Gastrocnemius medialis (tissue), 4 donors: ENCODE measurements around the gene ATP13A1. TPM values are rescaled to one million over a fixed set of nuclear protein-coding genes. Genes with fewer than 3 reads are reported as not detected.
A peak's percentile ranks its signal among the peaks of the same experiment; 100 is the strongest.

Experiments used
- ATAC-seq, 2 donors: fragments of 150-250 bp; one replicate each; pipeline ENCODE4 v1.9.1; 2016
- DNase-seq, 2 donors: peaks; one replicate each; pipeline ENCODE4 v3.0.0-alpha.2; 2019
- H3K27ac ChIP-seq, 4 donors: fragments of 200-600 bp; sonication (generic); 1 replicate in 1 of 4; 2 replicates in 3 of 4; pipeline ENCODE4 v1.5.1; 2016 to 2018; ENCODE audit warnings: mild to moderate bottlenecking in 2 of 4, moderate library complexity in 1 of 4
- H3K27me3 ChIP-seq, 3 donors: fragments of 200-600 bp; sonication (generic) in 2 of 3; 1 replicate in 1 of 3; 2 replicates in 2 of 3; pipeline versions ENCODE4 v1.5.1 to v1.6.0; 2016 to 2019; ENCODE audit warnings: mild to moderate bottlenecking in 1 of 3, moderate library complexity in 1 of 3
- H3K36me3 ChIP-seq, 2 donors: fragments of 200-600 bp; sonication (generic) in 1 of 2; one replicate each; pipeline ENCODE4 v1.5.1; 2017 to 2018
- H3K4me1 ChIP-seq, 2 donors: fragments of 200-600 bp; sonication (generic) in 1 of 2; one replicate each; pipeline ENCODE4 v1.5.1; 2016 to 2017; ENCODE audit warnings: mild to moderate bottlenecking in 2 of 2
- H3K4me3 ChIP-seq, 4 donors: fragments of 200-600 bp; sonication (generic) in 3 of 4; 1 replicate in 1 of 4; 2 replicates in 3 of 4; pipeline ENCODE4 v1.5.1; 2016 to 2019; ENCODE audit warnings: mild to moderate bottlenecking in 2 of 4
- H3K9me3 ChIP-seq, 3 donors: fragments of 200-600 bp; sonication (generic) in 2 of 3; 1 replicate in 1 of 3; 2 replicates in 2 of 3; pipeline ENCODE4 v1.5.1; 2016 to 2019
- CTCF ChIP-seq, 5 experiments: fragments of 450-650 bp in 3 of 5; fragments of 200-600 bp in 2 of 5; sonication (generic) in 2 of 5; IDR thresholded peaks in 4 of 5; conservative IDR thresholded peaks in 1 of 5; 1 replicate in 4 of 5; 2 replicates in 1 of 5; pipeline ENCODE4 v1.5.1; 2016 to 2019; ENCODE audit warnings: antibody characterized with exemption in 5 of 5, mild to moderate bottlenecking in 3 of 5, moderate library complexity in 3 of 5
- POLR2A ChIP-seq, 2 donors: fragments of 450-650 bp; IDR thresholded peaks; one replicate each; pipeline ENCODE4 v1.6.1; 2017; ENCODE audit warnings: antibody characterized with exemption in 2 of 2, mild to moderate bottlenecking in 2 of 2, moderate library complexity in 2 of 2
- in situ Hi-C, 4 donors: fragments of 200-750 bp; cut with MboI; loops; one replicate each; pipeline versions ENCODE4 v1.15.0 to v1.8.0; 2017; ENCODE audit warnings: low sequenced_read_pairs in 4 of 4
- intact Hi-C: fragments of 100-400 bp; cut with DNase I; formaldehyde crosslinking; loops from one replicate; pipeline ENCODE4 v1.15.1; 2023; ENCODE audit warnings: low total_unique reads
- total RNA-seq, 4 donors: library from RNA; depleted of rRNA; stranded (reverse); fragments of >200 nt; gene quantifications; one replicate each; pipeline versions ENCODE4 v1.1.0 to v1.2.3, GENCODE V29; 2016

Gene ATP13A1
- total RNA-seq, 4 donors from 2014 or later, result 51.8 to 111 (median 82.8) TPM

GRCh38 chr19:19645233-19645870, 18.1 kb downstream of the ATP13A1 start:
- H3K4me3 ChIP-seq, result no peak overlapping the region
- H3K9me3 ChIP-seq, result no peaks in the 10 kb centered on the region
- ATAC-seq (no peak), DNase-seq (no peak)
- H3K27me3 ChIP-seq, result peaks cover 0 to 4% (median 3%) of the 10 kb centered on the region in 3 donors
- H3K27ac ChIP-seq, result no peak overlapping the region
- no peak for TF ChIP-seq CTCF (IDR thresholded peaks at IDR 0.05 in 4 of 5, conservative IDR thresholded peaks at IDR 0.05 in 1 of 5)
- TF ChIP-seq POLR2A (IDR thresholded peaks at IDR 0.05), result no peak
- intact Hi-C loops, result no loop called here
- in situ Hi-C loops, result loop anchor here in 2 of 4 donors (10.0 kb wide), 2 partner anchors 111 to 121 kb away; partner anchors contain the start of genes CILP2 (in 1 of the 2) and YJEFN3 (in 1 of the 2)
- peaks cover 0 to 49% of the 10 kb centered on the region in 2 donors for H3K36me3 ChIP-seq
- H3K4me1 ChIP-seq, result peaks cover 3 to 10% of the 10 kb centered on the region in 2 donors

DNA sequence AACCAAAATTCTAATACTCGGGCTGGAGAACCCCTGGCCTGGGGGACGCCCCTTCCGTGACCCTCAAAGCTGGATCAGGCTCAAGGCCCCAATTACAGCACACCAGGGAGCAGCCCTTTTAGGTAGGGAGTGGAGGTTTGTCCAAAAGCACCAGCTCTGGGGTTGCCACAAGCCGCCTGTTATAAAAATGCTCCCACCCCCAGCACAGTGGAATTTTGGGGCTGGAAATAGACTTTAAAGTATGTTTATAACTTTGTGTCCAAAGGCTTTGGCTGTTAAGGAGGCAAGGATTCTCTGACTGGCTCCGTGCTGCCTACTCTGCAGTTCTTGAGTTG, 19.5 kb downstream of the ATP13A1 start:
- H3K9me3 ChIP-seq, result no peaks in the 10 kb centered on the region
- DNase-seq (no peak), ATAC-seq (no peak)
- H3K4me3 ChIP-seq, result peak overlapping the region in 3 of 4 donors; percentile 64 to 78 (median 73)
- peaks cover 0 to 4% (median 3%) of the 10 kb centered on the region in 3 donors for H3K27me3 ChIP-seq
- peaks cover 0 to 35% of the 10 kb centered on the region in 2 donors for H3K36me3 ChIP-seq
- TF ChIP-seq POLR2A (IDR thresholded peaks at IDR 0.05), result no peak
- peak in 2 of 5 experiments; percentile 7 to 23 for TF ChIP-seq CTCF (IDR thresholded peaks at IDR 0.05 in 4 of 5, conservative IDR thresholded peaks at IDR 0.05 in 1 of 5)
- in situ Hi-C loops (loop anchor here in 3 of 4 donors (5.0 to 10.0 kb wide), 3 partner anchors 109 to 119 kb away; partner anchors contain the start of genes CILP2 (in 1 of the 3) and YJEFN3 (in 1 of the 3)), intact Hi-C loops (loop anchor here (1.0 kb wide), 1 partner anchor 112 kb away; no protein-coding TSS in a partner anchor)
- H3K4me1 ChIP-seq, result peaks cover 3 to 10% of the 10 kb centered on the region in 2 donors
- no peak overlapping the region for H3K27ac ChIP-seq

- in situ Hi-C loops, result loop anchor here in 3 of 4 donors (5.0 to 10.0 kb wide), 3 partner anchors 109 to 119 kb away; partner anchors contain the start of genes CILP2 (in 1 of the 3) and YJEFN3 (in 1 of the 3)
- H3K27me3 ChIP-seq, result peaks cover 0 to 4% (median 3%) of the 10 kb centered on the region in 3 donors
- no peaks in the 10 kb centered on the region for H3K9me3 ChIP-seq
- H3K4me1 ChIP-seq, result peaks cover 3 to 10% of the 10 kb centered on the region in 2 donors
- DNase-seq, result peak; percentile 16 to 39
- H3K4me3 ChIP-seq, result peak within 1 kb of the TSS; percentile 55 to 78 (median 68)
- H3K27ac ChIP-seq, result peak within 1 kb of the TSS in 1 of 4 donors; percentile 33
- peak in 1 of 2 donors; percentile 18 for TF ChIP-seq POLR2A (IDR thresholded peaks at IDR 0.05)
- peak; percentile 53 to 89 (median 81) for TF ChIP-seq CTCF (IDR thresholded peaks at IDR 0.05 in 4 of 5, conservative IDR thresholded peaks at IDR 0.05 in 1 of 5)
- peak; percentile 68 to 69 for ATAC-seq
- intact Hi-C loops, result loop anchor here (1.0 kb wide), 1 partner anchor 111 kb away; no protein-coding TSS in a partner anchor
- peaks cover 0 to 35% of the 10 kb centered on the region in 2 donors for H3K36me3 ChIP-seq
Observed at GRCh38 chr19:19643158-19644053, 20.1 kb downstream of the ATP13A1 start, which contains the start of gene GMIP. Gene GMIP (minus strand): TSS chr19:19643657. CDS start chr19:19643529, 128 bp downstream.

- no peak for TF ChIP-seq CTCF (IDR thresholded peaks at IDR 0.05 in 4 of 5, conservative IDR thresholded peaks at IDR 0.05 in 1 of 5)
- TF ChIP-seq POLR2A (IDR thresholded peaks at IDR 0.05), result no peak
- intact Hi-C loops, result no loop called here
- Histone ChIP-seq H3K4me3 (peak overlapping the region; percentile 55 to 78 (median 68)), H3K36me3 (peaks cover 0 to 28% of the 10 kb centered on the region in 2 donors), H3K27ac (peak overlapping the region in 1 of 4 donors; percentile 33), H3K4me1 (peaks cover 3 to 10% of the 10 kb centered on the region in 2 donors), H3K27me3 (peaks cover 0 to 4% (median 3%) of the 10 kb centered on the region in 3 donors), H3K9me3 (no peaks in the 10 kb centered on the region)
- DNase-seq (no peak), ATAC-seq (no peak)
- in situ Hi-C loops, result loop anchor here in 3 of 4 donors (5.0 to 10.0 kb wide), 3 partner anchors 108 to 118 kb away; partner anchors contain the start of genes CILP2 (in 1 of the 3) and YJEFN3 (in 1 of the 3)
Observed at GRCh38 chr19:19642506-19643157, 20.8 kb downstream of the ATP13A1 start.
